ENCODE data around the gene HNRNPLL.

HNRNPLL gene

DNA sequence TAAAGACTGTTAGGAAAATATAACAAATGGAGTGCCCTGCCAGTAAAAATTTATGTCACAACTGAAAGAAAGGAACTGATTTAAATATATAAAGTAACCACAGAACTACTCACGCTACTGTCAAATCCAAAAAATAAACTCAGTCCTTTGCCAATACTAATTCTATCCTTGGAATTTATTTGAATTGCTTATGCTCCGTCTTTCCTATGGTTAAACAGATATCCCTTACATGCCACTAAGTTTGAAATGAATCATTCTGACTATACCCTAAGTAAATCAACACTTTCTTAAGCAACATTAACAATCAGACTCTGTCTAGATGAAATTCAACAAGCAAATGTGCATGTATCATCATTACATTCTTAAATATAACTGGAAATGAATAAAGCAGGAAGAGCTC is 9.8 kb downstream of the HNRNPLL start:
- no peak for DNase-seq (ENCODE audit: low spot score)

GRCh38 chr2:38591152-38591551 is 11.6 kb downstream of the HNRNPLL start:
- DNase-seq (ENCODE audit: low spot score): no peak

DNA sequence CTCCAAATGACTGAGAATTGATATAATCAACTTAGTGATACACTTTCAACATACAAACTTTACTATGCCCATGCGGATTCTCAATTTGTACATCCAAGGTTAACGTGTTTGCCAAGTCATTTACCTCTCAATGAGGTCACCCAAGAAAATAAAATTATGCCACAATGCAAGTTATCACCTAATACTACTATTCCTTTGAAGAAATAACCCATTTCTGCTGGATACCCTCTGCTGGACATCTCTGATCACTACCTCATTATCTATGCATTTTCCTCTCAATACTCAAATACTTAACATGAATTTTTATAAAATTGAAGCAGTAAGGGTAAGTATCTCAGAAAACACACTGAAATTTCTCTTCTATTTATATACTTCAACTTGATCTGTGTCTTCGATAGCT is 12.7 kb downstream of the HNRNPLL start:
- no peak for DNase-seq (ENCODE audit: low spot score)

DNA sequence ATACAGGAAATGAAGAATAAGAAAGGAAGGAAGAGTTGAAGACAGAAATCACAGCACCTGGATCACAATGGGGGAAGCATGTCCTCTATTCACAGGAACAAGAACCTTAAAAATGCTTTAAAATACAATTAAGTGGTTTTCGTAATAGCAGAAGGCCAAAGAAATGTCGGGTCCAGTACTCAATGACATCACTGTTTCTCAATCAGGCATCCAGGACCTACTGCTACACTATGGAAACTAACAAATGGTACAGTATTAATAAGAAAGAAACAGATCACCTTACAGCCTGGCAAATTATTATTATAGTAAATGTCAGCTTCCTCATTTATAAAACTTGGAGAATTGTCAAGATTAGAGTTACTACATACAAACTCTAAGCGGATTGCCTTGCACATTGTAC is 15.8 kb downstream of the HNRNPLL start:
- DNase-seq (ENCODE audit: low spot score): no peak

DNA sequence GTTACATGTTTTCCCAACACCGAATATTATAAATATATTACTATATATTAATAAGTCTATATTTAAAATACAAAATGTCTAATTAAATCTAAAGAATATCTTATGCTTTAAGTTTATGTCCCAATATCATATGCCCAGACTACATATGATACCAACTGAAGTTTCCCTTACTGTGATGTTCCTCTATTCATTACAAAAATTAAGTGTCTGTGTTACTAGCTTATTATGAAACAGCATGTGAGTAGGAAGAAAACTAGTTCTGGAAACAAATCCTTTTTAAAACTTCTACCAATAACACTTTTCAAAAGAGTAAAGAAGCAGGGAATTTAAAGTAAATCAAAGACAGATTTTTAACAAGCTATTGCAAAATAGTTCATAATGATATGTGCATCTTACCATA is 17.8 kb downstream of the HNRNPLL start:
- DNase-seq (ENCODE audit: low spot score): no peak

DNA sequence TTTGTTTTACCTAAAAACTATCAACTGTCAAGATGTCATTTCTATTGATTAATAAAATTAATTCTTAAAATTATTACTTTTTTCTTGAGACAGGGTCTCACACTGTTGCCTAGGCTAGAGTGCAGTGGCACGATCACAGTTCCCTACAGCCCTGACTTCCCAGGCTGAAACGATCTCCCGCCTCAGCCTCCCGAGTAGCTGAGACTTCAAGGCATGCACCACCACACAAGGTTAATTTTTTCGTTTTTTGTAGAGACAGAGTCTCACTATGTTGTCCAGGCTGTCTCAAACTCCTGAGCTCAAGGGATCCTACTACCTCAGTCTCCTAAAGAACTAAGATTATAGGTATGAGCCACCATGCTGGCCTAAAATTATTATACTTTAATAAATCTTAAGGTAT is 18.7 kb downstream of the HNRNPLL start:
- no peak for DNase-seq (ENCODE audit: low spot score)

- DNase-seq (ENCODE audit: low spot score): no peak
Observed at GRCh38 chr2:38583524-38583923, 19.2 kb downstream of the HNRNPLL start.

GRCh38 chr2:38581193-38582147 is 21.3 kb downstream of the HNRNPLL start:
- DNase-seq (ENCODE audit: low spot score): peak; percentile 18

- DNase-seq (ENCODE audit: low spot score): no peak
Observed at GRCh38 chr2:38580115-38580636, 22.6 kb downstream of the HNRNPLL start.

DNA sequence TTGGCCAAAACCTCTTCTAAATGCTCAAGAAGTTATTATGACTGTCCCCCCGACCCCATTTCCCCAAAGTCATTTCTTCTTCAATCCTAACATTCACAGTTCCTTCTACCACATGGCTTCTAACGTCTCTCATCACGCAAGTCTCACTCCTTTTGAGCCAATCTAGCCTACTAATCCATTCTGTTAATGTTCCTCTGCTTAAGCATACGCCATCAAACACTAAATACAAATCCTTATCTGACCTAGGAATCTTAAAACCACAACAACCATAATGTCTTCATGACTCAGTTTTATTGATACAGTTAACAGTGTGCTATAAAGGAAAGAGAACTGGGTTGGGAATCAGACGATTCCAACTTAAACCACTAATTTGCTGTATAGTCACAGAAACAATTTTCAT is 23.9 kb downstream of the HNRNPLL start:
- no peak for DNase-seq (ENCODE audit: low spot score)

- DNase-seq (ENCODE audit: low spot score): no peak
Observed at GRCh38 chr2:38574278-38574677, 28.4 kb downstream of the HNRNPLL start.

DNA sequence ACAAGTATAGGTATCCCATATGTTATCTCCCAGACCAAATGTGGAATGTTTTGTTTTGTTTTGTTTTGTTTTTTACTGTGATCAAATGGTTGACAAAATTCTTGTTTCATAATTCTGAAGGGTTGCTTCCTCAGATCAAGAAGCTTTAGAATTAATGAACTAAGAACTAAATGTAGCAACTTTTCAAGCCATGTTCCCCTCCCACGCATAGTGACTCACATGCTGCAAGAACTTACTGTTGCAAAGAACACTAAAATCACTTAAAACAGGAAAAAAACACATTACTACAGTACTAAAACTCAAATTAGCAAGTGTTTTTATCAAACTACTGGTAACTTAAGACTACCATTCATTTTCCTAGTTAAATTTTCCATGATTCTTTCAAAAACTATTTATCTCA is 30.6 kb downstream of the HNRNPLL start:
- DNase-seq (ENCODE audit: low spot score): no peak

GRCh38 chr2:38571193-38571592 is 31.5 kb downstream of the HNRNPLL start:
- no peak for DNase-seq (ENCODE audit: low spot score)

- no peak for DNase-seq (ENCODE audit: low spot score)
Observed at GRCh38 chr2:38568724-38569436, 33.8 kb downstream of the HNRNPLL start.

- no peak for DNase-seq (ENCODE audit: low spot score)
Observed at GRCh38 chr2:38565333-38565732, 37.4 kb downstream of the HNRNPLL start.

DNA sequence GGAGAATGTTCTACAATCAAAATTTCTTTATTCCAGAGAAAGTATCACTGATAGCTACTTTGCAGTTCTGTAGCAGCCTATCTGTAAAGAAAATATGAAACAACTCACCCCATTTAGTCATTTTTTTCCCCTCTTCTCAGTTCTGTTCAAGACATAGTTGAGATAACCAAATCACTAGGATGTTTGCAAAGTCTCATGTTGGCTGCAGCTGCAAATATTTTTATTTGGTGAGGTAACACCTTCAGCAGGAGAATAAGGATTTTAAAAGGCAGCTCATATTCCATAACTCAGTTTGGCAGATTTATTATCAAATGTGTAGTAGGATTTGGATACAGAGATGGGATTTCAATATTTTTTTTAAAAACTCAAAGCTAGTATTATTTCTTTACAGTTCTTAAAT is 41.0 kb downstream of the HNRNPLL start:
- DNase-seq (ENCODE audit: low spot score): no peak

GRCh38 chr2:38560092-38560491 is 42.6 kb downstream of the HNRNPLL start:
- no peak for DNase-seq (ENCODE audit: low spot score)

GRCh38 chr2:38557981-38558380 is 44.7 kb downstream of the HNRNPLL start:
- no peak for DNase-seq (ENCODE audit: low spot score)

DNA sequence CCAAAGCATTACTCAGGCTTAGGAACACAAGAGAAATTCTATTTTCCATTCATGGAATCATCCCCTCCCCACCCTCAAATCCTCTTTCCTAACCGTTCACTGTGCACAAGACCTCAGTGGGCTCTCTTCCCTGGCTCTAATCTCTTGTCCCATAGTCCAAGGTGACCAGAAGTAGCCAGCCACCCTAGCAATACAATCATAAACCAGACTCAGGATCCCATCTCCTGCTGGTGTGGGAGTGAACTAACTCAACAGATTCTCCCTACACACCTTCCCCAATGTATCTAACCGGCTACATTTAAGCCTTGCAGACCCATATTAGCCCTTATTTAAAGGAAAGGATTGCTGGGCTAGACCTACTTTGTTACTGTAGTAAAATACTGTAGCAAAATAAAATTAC is 45.5 kb downstream of the HNRNPLL start:
- no peak for DNase-seq (ENCODE audit: low spot score)

- DNase-seq (ENCODE audit: low spot score): no peak
Observed at GRCh38 chr2:38556006-38556801, 46.5 kb downstream of the HNRNPLL start.

- DNase-seq (ENCODE audit: low spot score): no peak
Observed at GRCh38 chr2:38554973-38555595, 47.6 kb downstream of the HNRNPLL start.

- no peak for DNase-seq (ENCODE audit: low spot score)
Observed at GRCh38 chr2:38553554-38553953, 49.2 kb downstream of the HNRNPLL start.

Data from germinal center (tissue), 1 donor.